CD14-positive monocyte (primary cell): ENCODE measurements around the gene PYGB. TPM values are rescaled to one million over a fixed set of nuclear protein-coding genes. Genes with fewer than 3 reads are reported as not detected.
A peak's percentile ranks its signal among the peaks of the same experiment; 100 is the strongest.

Source experiments
- DNase-seq, 3 donors: peaks; one replicate each; pipeline ENCODE4 v3.0.0-alpha.2; 2011 to 2022
- H2AFZ ChIP-seq: 2 replicates; pipeline ENCODE4 v1.6.0; 2012; ENCODE audit warnings: mild to moderate bottlenecking, low read depth, low read length, inconsistent platforms; ENCODE audit not compliant: insufficient read depth, poor library complexity, severe bottlenecking
- H3K27ac ChIP-seq, 2 donors: 1 replicate in 1 of 2; 2 replicates in 1 of 2; pipeline ENCODE4 v1.5.1; 2012 to 2013; ENCODE audit warnings: low read length in 2 of 2, control low read depth in 1 of 2, inconsistent platforms in 1 of 2, low read depth in 1 of 2, mild to moderate bottlenecking in 1 of 2
- H3K27me3 ChIP-seq, 2 donors: one replicate each; pipeline versions ENCODE4 v1.6.0 to v1.6.1; 2011 to 2013; ENCODE audit warnings: low read length in 2 of 2; ENCODE audit not compliant: control insufficient read depth in 2 of 2, insufficient read depth in 2 of 2
- H3K36me3 ChIP-seq, 2 donors: replicated peaks in 1 of 2; 1 replicate in 1 of 2; 2 replicates in 1 of 2; pipeline versions ENCODE4 v1.5.1 to v1.6.1; 2012 to 2013; ENCODE audit warnings: low read length in 2 of 2, control low read depth in 1 of 2, inconsistent platforms in 1 of 2, mild to moderate bottlenecking in 1 of 2; ENCODE audit not compliant: insufficient read depth in 2 of 2, control insufficient read depth in 1 of 2
- H3K4me1 ChIP-seq, 2 donors: 1 replicate in 1 of 2; 2 replicates in 1 of 2; pipeline versions ENCODE4 v1.5.1 to v1.6.1; 2012 to 2013; ENCODE audit warnings: low read length in 2 of 2, control low read depth in 1 of 2, inconsistent platforms in 1 of 2, mild to moderate bottlenecking in 1 of 2, moderate library complexity in 1 of 2; ENCODE audit not compliant: insufficient read depth in 2 of 2, control insufficient read depth in 1 of 2
- H3K4me2 ChIP-seq: replicated peaks from 2 replicates; pipeline ENCODE3; 2012; ENCODE audit warnings: low read length, moderate library complexity, mild to moderate bottlenecking; ENCODE audit not compliant: poor library complexity, severe bottlenecking; ENCODE audit errors: extremely low read depth
- H3K4me3 ChIP-seq, 3 experiments: fragments of 200-600 bp in 1 of 3; sonication (generic) in 1 of 3; replicated peaks in 1 of 3; 1 replicate in 2 of 3; 2 replicates in 1 of 3; pipeline ENCODE4 v1.5.1; 2011 to 2013; ENCODE audit warnings: low read length in 3 of 3, mild to moderate bottlenecking in 3 of 3, control low read depth in 2 of 3, low read depth in 2 of 3, inconsistent platforms in 1 of 3, moderate library complexity in 1 of 3
- H3K79me2 ChIP-seq: 2 replicates; pipeline ENCODE4 v1.6.0; 2012; ENCODE audit warnings: mild to moderate bottlenecking, control low read depth, inconsistent platforms, low read length, moderate library complexity; ENCODE audit not compliant: insufficient read depth
- H3K9ac ChIP-seq: 2 replicates; pipeline ENCODE4 v1.6.0; 2017; ENCODE audit warnings: low read length, mild to moderate bottlenecking; ENCODE audit not compliant: insufficient read depth, poor library complexity, severe bottlenecking
- H3K9me3 ChIP-seq, 2 donors: replicated peaks in 1 of 2; 1 replicate in 1 of 2; 2 replicates in 1 of 2; pipeline versions ENCODE4 v1.5.1 to v1.6.1; 2012 to 2013; ENCODE audit warnings: low read length in 2 of 2, control low read depth in 1 of 2; ENCODE audit not compliant: control insufficient read depth in 1 of 2, insufficient read depth in 1 of 2
- H4K20me1 ChIP-seq: 2 replicates; pipeline ENCODE4 v1.6.0; 2012; ENCODE audit warnings: mild to moderate bottlenecking, low read length, control low read depth, moderate library complexity; ENCODE audit not compliant: insufficient read depth
- H3K27ac Mint-ChIP-seq, 7 donors: one replicate each; pipeline ENCODE4 v1.8.0; 2020; ENCODE audit warnings: mild to moderate bottlenecking in 7 of 7, mixed read lengths in 7 of 7, moderate library complexity in 6 of 7, inconsistent platforms in 2 of 7
- H3K27me3 Mint-ChIP-seq, 3 donors: one replicate each; pipeline ENCODE4 v1.8.0; 2021 to 2022; ENCODE audit warnings: low read depth in 3 of 3, mild to moderate bottlenecking in 3 of 3, mixed read lengths in 3 of 3, moderate library complexity in 3 of 3, inconsistent platforms in 1 of 3
- H3K36me3 Mint-ChIP-seq, 2 donors: one replicate each; pipeline ENCODE4 v1.8.0; 2020; ENCODE audit warnings: mixed read lengths in 2 of 2, inconsistent platforms in 1 of 2, mild to moderate bottlenecking in 1 of 2
- H3K4me1 Mint-ChIP-seq: one replicate; pipeline ENCODE4 v1.8.0; 2020; ENCODE audit warnings: mild to moderate bottlenecking, mixed read lengths
- H3K4me3 Mint-ChIP-seq, 2 donors: one replicate each; pipeline ENCODE4 v1.8.0; 2020; ENCODE audit warnings: mild to moderate bottlenecking in 2 of 2, mixed read lengths in 2 of 2, moderate library complexity in 1 of 2
- H3K9me3 Mint-ChIP-seq, 7 donors: one replicate each; pipeline ENCODE4 v1.8.0; 2020 to 2022; ENCODE audit warnings: mixed read lengths in 7 of 7, mild to moderate bottlenecking in 6 of 7, moderate library complexity in 6 of 7, inconsistent platforms in 2 of 7
- CTCF ChIP-seq: fragments of 200-600 bp; IDR thresholded peaks from one replicate; pipeline ENCODE4 v1.8.0; 2022; ENCODE audit warnings: antibody characterized with exemption, mild to moderate bottlenecking
- WGBS: methylation state at CpG from one replicate; pipeline ENCODE4 v1.1.5; 2013; ENCODE audit warnings: missing lambda C conversion rate; ENCODE audit not compliant: insufficient coverage; 5-methylcytosine and 5-hydroxymethylcytosine counted together
- intact Hi-C, 2 donors: fragments of 100-400 bp; cut with micrococcal nuclease; formaldehyde crosslinking; loops; one replicate each; pipeline versions ENCODE4 v1.15.0 to v1.15.1; 2023
- polyA plus RNA-seq, 3 donors: library from polyadenylated mRNA; depleted of rRNA in 1 of 3; unstranded in 2 of 3; stranded (reverse) in 1 of 3; fragments of 300-500 nt in 2 of 3; fragments of >200 nt in 1 of 3; fragmentation: Illumina TruSeq in 2 of 3; gene quantifications; 1 replicate in 2 of 3; 2 replicates in 1 of 3; pipeline ENCODE4 v1.2.3, GENCODE V29; 2012 to 2021

PYGB gene
- polyA plus RNA-seq, 3 donors: 26.6 to 33.2 (median 26.7) TPM

GRCh38 chr20:25256226-25256859 lies 8.5 kb downstream of the PYGB start:
- Histone ChIP-seq H3K4me2 (no peak overlapping the region), H3K36me3 (peaks cover 26 to 58% of the 10 kb centered on the region in 2 donors), H3K27me3 (no peaks in the 10 kb centered on the region), H3K27ac (no peak overlapping the region), H3K9me3 (no peaks in the 10 kb centered on the region), H3K4me1 (no peaks in the 10 kb centered on the region), H4K20me1 (peaks cover 78% of the 10 kb centered on the region), H3K4me3 (no peak overlapping the region), H2AFZ (no peak overlapping the region), H3K9ac (no peak overlapping the region), H3K79me2 (peaks cover 68% of the 10 kb centered on the region)
- Mint-ChIP-seq H3K4me1 (peaks cover 19% of the 10 kb centered on the region), H3K27ac (peak overlapping the region in 2 of 7 donors; percentile 42 to 46), H3K27me3 (no peaks in the 10 kb centered on the region), H3K4me3 (no peak overlapping the region), H3K36me3 (peaks cover 35 to 61% of the 10 kb centered on the region in 2 donors), H3K9me3 (peaks cover 0 to 9% (median 6%) of the 10 kb centered on the region in 7 donors)
- DNase-seq: no peak
- intact Hi-C loops: no loop called here
- TF ChIP-seq CTCF: no peak
- WGBS: 100% methylated on average over 3 of the region's 5 CpGs

GRCh38 chr20:25257130-25257529 lies 9.2 kb downstream of the PYGB start:
- Mint-ChIP-seq H3K27me3 (no peaks in the 10 kb centered on the region), H3K36me3 (peaks cover 41 to 67% of the 10 kb centered on the region in 2 donors), H3K9me3 (peaks cover 2 to 13% (median 6%) of the 10 kb centered on the region in 7 donors), H3K4me3 (no peak overlapping the region), H3K4me1 (peaks cover 19% of the 10 kb centered on the region), H3K27ac (peak overlapping the region in 2 of 7 donors; percentile 15 to 23)
- Histone ChIP-seq H3K27me3 (no peaks in the 10 kb centered on the region), H3K79me2 (peaks cover 60% of the 10 kb centered on the region), H3K36me3 (peaks cover 26 to 51% of the 10 kb centered on the region in 2 donors), H3K4me1 (no peaks in the 10 kb centered on the region), H2AFZ (no peak overlapping the region), H4K20me1 (peaks cover 70% of the 10 kb centered on the region), H3K4me3 (no peak overlapping the region), H3K9me3 (no peaks in the 10 kb centered on the region), H3K9ac (no peak overlapping the region), H3K4me2 (no peak overlapping the region), H3K27ac (no peak overlapping the region)
- intact Hi-C loops: no loop called here
- TF ChIP-seq CTCF: no peak
- 100% methylated on average over 2 of the region's 5 CpGs for WGBS
- no peak for DNase-seq
